ENCODE results near the gene BEGAIN.
"Not testable (repeated sequence)": the region's sequence is repeated elsewhere in the genome, so short reads cannot be mapped to it uniquely, and the experiment has no call there.

BEGAIN gene

DNA sequence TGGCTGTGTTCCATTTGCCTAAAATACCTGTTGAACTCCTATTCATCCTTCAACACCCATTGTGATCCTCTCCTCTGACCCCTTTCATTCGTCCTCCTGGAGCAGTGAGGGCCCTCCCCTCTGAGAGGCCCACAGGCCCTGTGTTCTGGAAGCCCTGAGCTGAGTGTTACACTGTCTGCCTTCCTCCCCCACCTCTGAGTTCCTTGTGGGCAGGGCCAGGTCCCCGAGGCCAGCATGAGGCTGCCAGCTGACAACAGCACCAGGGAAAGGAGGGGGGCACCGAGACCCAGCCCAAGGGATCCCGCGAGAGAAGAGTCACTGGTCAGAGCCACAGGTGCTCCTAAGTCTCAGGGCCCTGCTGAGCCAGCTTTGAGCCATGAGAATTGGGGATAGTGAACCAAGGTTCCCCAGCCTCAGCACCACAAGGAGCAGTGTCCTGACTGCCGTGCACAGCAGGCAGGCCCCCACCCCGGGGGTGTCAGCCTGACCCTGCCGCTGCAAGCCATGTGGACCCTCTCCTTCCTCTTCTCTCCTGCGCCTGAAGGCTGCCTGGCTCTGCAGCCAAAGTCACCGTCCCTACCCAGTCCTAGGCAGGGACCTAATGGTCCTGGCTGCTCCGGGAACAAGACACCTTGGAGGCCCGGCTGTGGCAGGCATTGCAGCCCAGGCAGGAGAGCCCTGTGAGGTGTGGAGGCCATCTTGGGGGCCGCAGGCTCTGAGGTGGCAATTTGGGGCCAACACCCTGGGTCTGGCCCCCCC, 52.5 kb downstream of the BEGAIN start:
- DNase-seq, result peak; percentile 20

DNA sequence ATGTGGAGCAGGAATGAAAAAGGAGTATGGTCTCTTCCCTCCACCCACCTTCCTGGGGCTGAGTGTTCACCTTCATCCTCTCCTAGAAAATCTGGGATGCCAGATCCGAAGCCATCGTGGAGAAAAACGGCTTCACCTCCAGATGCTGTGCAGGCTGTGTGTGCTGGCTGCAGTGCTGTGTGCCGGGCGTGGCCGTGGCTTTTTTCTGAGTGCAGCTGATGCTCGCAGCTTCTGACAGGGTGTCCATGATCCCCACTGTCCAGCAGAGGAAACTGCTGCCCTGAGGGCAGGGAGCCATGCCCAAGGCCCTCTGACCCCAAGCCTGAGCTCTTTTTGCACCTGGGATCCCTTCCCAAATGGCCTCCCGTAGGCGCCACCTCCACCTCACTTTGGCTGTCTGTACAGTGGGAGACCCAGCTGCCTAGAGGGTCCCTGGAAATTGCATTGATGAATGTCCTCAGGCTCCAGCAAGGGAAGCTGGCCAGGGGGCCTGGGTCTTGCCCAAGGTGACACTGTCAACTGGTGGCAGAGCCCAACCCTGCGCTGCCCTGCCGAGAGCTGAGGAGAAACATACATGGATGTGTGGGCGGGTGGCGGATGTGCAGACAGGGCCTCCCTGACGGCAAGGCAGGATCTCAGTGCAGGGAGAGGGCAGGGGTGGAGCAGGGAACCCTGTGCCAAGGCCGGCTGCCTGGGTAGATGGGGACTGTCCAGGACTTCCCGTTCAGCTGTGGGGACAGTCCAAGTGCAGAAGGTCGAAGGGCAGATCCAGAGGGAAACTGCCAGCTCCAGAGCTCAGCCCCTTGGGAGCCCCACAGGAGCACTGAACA, 53.3 kb downstream of the BEGAIN start:
- DNase-seq, result no peak

- DNase-seq, result peak; percentile 47
These were observed 54.1 kb downstream of the BEGAIN start for GRCh38 chr14:100532906-100533655.

GRCh38 chr14:100532154-100532861, 54.9 kb downstream of the BEGAIN start:
- no peak for DNase-seq

DNA sequence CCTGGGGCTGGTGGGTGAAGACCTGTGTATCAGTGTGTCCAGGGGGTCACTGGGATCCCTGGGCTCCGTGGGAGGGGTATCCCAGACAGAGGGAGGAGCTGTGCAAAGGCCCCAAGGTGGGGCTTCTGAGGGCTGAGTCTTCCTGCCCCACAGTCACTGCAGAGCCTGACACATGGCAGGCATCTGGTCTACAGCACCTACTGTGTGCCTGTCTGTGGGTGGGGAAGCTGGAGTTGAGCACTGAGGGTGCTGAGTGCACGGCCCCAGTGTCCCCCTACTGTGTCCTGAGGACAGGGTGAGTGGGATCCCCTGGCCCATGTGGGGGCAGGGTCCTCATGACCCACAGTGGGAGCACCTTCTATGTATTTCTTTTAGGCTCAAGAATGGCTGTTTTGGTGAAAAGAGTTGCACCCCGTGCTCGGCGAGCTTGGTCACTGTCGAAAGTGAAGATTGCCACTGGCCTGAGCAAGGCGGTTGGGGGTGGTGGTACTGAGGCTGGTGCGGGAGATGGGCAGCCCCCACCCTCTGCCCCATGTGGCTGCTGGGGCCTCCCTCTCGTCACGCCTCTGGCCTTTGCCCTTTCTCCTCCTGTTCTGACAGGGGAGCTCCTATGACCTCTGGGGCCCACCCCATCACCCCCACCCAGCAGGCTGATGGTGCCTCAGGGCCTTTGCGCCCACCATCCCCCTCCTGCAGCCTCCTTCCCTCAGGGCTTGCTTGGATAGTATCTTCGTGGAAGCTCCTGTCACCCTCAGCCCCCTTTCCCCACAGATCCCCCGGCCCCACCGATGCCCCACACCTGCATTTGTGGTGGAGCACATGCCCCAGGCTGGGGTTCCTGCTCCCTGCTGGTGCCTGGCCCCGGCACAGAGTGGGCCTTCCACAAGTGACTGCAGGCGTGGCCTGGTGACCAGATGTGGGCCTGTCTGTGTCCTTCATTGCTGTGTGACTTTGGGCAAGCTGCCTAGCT, 55.8 kb downstream of the BEGAIN start:
- no peak for DNase-seq

DNA sequence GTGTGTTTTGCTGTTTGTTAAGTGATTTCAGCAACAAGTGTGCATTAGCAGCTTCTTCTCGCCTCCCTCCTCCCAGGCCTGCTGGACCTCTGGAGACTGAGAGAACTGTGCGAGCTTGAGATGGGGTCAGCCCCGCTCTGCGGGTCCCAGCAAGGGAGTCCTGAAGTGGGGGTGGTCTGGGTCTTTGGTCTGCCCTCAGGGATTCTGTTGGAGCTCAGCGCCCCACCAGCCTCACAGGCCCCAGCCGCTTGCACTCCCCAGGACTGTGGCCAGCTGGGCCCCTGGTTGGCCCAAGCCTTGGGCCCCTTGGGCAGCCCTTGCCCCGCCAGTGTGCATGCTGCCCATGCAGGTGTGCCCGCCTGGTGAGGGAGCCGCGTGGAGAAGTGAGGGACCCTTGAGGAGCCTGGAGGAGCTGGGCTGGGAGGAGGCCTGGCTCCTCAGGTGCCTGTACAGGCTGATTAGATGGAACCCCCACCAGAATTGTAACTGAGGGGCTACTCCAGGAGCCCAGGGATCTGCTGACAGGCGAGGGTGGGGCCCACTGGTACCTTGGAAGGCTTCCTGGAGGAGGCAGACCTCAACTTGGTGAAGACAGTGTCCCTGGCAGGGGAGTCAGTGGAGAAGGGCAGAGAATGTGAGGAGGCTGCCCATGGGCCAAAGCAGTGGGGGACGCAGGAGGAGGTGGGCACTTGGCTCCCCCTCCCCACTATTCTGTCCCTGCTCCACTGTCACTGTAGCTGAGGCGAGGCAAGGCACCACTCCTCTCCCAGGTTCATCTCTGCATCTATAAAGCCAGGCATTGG, 56.7 kb downstream of the BEGAIN start:
- DNase-seq, result no peak

DNA sequence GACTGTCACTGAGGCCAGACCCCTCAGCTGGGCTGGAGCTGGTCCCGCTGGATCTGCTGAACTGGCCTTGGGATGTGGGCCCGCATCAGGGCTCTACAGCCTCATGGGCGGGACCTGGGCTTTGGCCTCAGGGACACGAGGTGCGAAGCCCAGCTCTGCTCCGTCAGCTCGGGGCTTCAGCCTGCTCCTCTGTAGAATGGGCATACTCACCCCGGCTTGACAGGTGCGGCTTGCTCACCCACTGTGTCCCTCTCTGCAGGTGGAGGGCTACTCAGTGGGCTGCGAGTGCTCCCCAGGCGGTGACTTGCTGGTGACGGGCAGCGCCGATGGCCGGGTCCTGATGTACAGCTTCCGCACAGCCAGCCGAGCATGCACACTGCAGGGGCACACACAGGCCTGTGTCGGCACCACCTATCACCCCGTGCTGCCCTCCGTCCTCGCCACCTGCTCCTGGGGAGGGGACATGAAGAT, 57.6 kb downstream of the BEGAIN start:
- no peak for DNase-seq

GRCh38 chr14:100528962-100529560, 58.2 kb downstream of the BEGAIN start:
- no peak for DNase-seq

- DNase-seq, result no peak
These were observed 60.6 kb downstream of the BEGAIN start for GRCh38 chr14:100526632-100527031.

- DNase-seq, result no peak
These were observed 61.2 kb downstream of the BEGAIN start for GRCh38 chr14:100526057-100526456.

- DNase-seq, result no peak
These were observed 61.6 kb downstream of the BEGAIN start for GRCh38 chr14:100525615-100526014.

DNA sequence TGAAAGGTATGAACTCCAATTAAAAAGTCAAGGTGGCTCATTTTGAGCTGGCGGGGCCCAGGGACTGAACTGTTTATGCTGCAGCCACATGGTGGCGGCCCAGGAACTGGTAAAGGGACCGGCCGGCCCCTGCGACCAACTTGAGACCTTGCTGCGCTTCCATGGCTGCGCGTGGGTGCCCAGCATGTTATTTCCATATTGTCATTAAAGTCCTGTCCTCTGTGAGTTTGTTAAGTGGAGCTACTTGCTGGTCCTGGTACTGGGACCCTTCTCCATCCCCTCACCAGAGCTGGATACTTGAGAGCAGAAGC, 62.3 kb downstream of the BEGAIN start:
- no peak for DNase-seq

- no peak for DNase-seq
These were observed 62.8 kb downstream of the BEGAIN start for GRCh38 chr14:100524233-100524932.

DNA sequence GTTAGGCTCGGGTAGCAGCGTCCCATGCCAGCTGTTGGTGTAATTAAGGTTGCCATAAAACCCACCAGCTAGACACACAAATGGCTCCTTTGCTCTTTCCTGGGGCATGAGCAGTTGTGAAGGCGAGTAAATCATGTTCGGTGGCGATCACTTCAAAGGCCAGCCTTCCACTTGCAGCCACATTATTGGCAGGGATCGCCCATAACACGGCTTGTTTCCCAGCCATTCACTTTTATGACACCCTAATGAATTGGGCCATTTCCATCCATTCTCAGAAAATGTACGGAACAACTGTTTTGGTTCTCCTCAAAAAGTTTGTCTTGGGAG, 63.4 kb downstream of the BEGAIN start:
- DNase-seq, result no peak

GRCh38 chr14:100523131-100523842, 63.9 kb downstream of the BEGAIN start:
- DNase-seq, result no peak

GRCh38 chr14:100522616-100523099, 64.6 kb downstream of the BEGAIN start:
- DNase-seq, result no peak

GRCh38 chr14:100506053-100506452, 81.2 kb downstream of the BEGAIN start:
- DNase-seq, result not testable (repeated sequence)

DNA sequence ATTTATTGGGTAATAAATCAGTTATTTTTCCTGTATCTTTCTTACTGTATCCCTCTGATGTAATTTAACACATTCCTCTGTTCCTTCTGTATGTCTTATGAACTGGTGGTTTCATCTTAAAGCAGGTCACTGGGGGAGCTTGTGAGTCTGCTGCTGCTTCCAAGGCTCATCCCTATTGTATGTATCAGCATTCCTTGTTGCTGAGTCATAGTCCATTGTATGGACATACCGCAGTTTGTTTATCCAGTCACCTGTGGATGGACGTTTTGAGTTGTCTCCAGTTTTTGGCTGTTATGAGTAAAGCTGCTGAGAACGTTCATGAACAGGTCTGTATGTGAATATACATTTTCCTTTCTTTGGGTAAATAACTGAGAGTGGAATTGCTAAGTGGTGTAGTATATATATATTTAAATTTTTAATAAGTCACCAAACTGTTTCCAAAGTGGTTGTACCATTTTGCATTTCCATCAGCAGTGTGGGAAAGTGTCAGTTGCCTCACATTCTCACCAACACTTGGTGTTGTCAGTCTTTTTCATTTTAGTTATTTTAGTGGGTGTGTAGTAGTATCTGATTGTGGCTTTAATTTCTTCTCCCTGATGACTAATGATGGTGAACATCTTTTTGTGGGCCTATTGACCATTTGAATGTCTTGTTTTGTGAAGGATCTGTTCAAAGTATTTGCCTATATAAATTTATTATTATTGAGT, 82.7 kb downstream of the BEGAIN start:
- no peak for DNase-seq
